Psoas muscle (tissue), 8 donors: Measurements from ENCODE around the gene POFUT2. TPM values are rescaled to one million over a fixed set of nuclear protein-coding genes. Genes with fewer than 3 reads are reported as not detected.

Experiments
- ATAC-seq, 4 donors: fragments of 200-7000 bp; cut with Tn5 transposase; one replicate each; pipeline ENCODE4 v1.9.1; 2020; ENCODE audit warnings: moderate library complexity in 3 of 4, mild to moderate bottlenecking in 2 of 4
- DNase-seq, 2 donors: peaks; one replicate each; pipeline ENCODE4 v3.0.0-alpha.2; 2020
- H3K27ac ChIP-seq: fragments of 200-600 bp; one replicate; pipeline ENCODE4 v1.8.0; 2022
- H3K27me3 ChIP-seq, 3 donors: fragments of 200-600 bp in 1 of 3; one replicate each; pipeline versions ENCODE4 v1.6.1 to v1.8.0; 2013 to 2022; ENCODE audit warnings: low read length in 2 of 3, mild to moderate bottlenecking in 2 of 3, moderate library complexity in 1 of 3; ENCODE audit not compliant: insufficient read depth in 3 of 3
- H3K36me3 ChIP-seq, 2 donors: fragments of 200-600 bp in 1 of 2; one replicate each; pipeline versions ENCODE4 v1.6.1 to v1.8.0; 2013 to 2022; ENCODE audit warnings: low read depth in 1 of 2, mild to moderate bottlenecking in 1 of 2, moderate library complexity in 1 of 2; ENCODE audit not compliant: insufficient read depth in 1 of 2
- H3K4me1 ChIP-seq: fragments of 200-600 bp; one replicate; pipeline ENCODE4 v1.8.0; 2022
- H3K4me3 ChIP-seq: fragments of 200-600 bp; one replicate; pipeline ENCODE4 v1.8.0; 2022; ENCODE audit warnings: mild to moderate bottlenecking
- H3K9me3 ChIP-seq: fragments of 200-600 bp; one replicate; pipeline ENCODE4 v1.8.0; 2022
- CTCF ChIP-seq: fragments of 200-600 bp; IDR thresholded peaks from one replicate; pipeline ENCODE4 v1.8.0; 2022; ENCODE audit warnings: antibody characterized with exemption
- WGBS, 3 donors: extraction: QIAGEN DNeasy Blood & Tissue Kit; methylation state at CpG; one replicate each; pipeline versions ENCODE4 v1.1.6 to v1.1.7; 2013; 5-methylcytosine and 5-hydroxymethylcytosine counted together
- intact Hi-C, 2 donors: fragments of 100-400 bp; cut with DNase I; formaldehyde crosslinking; loops; one replicate each; pipeline versions ENCODE4 v1.11.0 to v1.14.2; 2022
- polyA plus RNA-seq, 3 donors: library from polyadenylated mRNA; stranded (reverse); fragments of 200-250 nt; gene quantifications; one replicate each; pipeline ENCODE4 v1.2.3, GENCODE V29; 2013
- total RNA-seq, 4 donors: library from RNA; stranded (reverse); fragmentation: NEBNext Ultra II Directional in 2 of 4; extraction: Animal tissue kit (Norgen Biotek cat#: 25700) in 2 of 4; gene quantifications; one replicate each; pipeline versions ENCODE4 v1.2.1 to v1.2.4, GENCODE V29; 2021 to 2023
- donor health status: healthy with polysubstance abuse.
- donor health status: DM: no; HTN: no; CAD: no; lungs with moderate emphysema.
- donor health status: Bipolar disorder and iron deficiency.
- donor health status: healthy.
- donor health status: DM: yes; HTN: yes; CAD: no.
- donor health status: DM: no; HTN: no; CAD: no.
- donor health status: DM: no; HTN: no; CAD: no.
- donor health status: DM: yes; HTN: yes; CAD: no.

The POFUT2 gene
- total and polyA plus RNA-seq, 7 donors, result 5.6 to 13.9 (median 10.8) TPM

- TF ChIP-seq CTCF, result no peak
- Histone ChIP-seq H3K27me3 (peaks cover 0 to 10% (median 0%) of the 10 kb centered on the region in 3 donors), H3K27ac (no peak overlapping the region), H3K4me3 (no peak overlapping the region), H3K9me3 (no peaks in the 10 kb centered on the region), H3K4me1 (no peaks in the 10 kb centered on the region), H3K36me3 (peaks cover 0 to 7% of the 10 kb centered on the region in 2 donors)
- WGBS, 3 donors, result 28 to 30% (median 30%) methylated on average over 6 of the region's 6 CpGs
- DNase-seq (peak in 1 of 2 donors; percentile 47), ATAC-seq (peak; percentile 58 to 73 (median 62))
- intact Hi-C loops, result no loop called here
Measured at GRCh38 chr21:45228171-45228641, 59.5 kb downstream of the POFUT2 start.

GRCh38 chr21:45227735-45228134 lies 60.0 kb downstream of the POFUT2 start:
- peak in 2 of 4 donors; percentile 16 to 21 for ATAC-seq
- no peaks in the 10 kb centered on the region for H3K9me3 ChIP-seq
- WGBS, 3 donors, result 39 to 54% (median 49%) methylated on average over 10 of the region's 10 CpGs
- H3K4me1 ChIP-seq, result no peaks in the 10 kb centered on the region
- no peak overlapping the region for H3K4me3 ChIP-seq
- H3K27ac ChIP-seq, result no peak overlapping the region
- H3K27me3 ChIP-seq, result peaks cover 0 to 10% (median 0%) of the 10 kb centered on the region in 3 donors
- TF ChIP-seq CTCF, result no peak
- peaks cover 0 to 12% of the 10 kb centered on the region in 2 donors for H3K36me3 ChIP-seq
- intact Hi-C loops, result no loop called here
- DNase-seq, result no peak

GRCh38 chr21:45226540-45227326 lies 61.0 kb downstream of the POFUT2 start:
- 44 to 55% (median 48%) methylated on average over 15 of the region's 15 CpGs for WGBS, 3 donors
- ATAC-seq, result peak in 2 of 4 donors; percentile 11 to 27

GRCh38 chr21:45225741-45226327 lies 61.9 kb downstream of the POFUT2 start:
- H3K27ac ChIP-seq, result no peak overlapping the region
- TF ChIP-seq CTCF, result no peak
- no peak overlapping the region for H3K4me3 ChIP-seq
- no peaks in the 10 kb centered on the region for H3K4me1 ChIP-seq
- no peak for ATAC-seq
- WGBS, 3 donors, result 66 to 76% (median 70%) methylated on average over 16 of the region's 16 CpGs
- intact Hi-C loops, result no loop called here
- no peaks in the 10 kb centered on the region for H3K9me3 ChIP-seq
- H3K27me3 ChIP-seq, result no peaks in the 10 kb centered on the region
- no peak for DNase-seq
- peaks cover 3 to 31% of the 10 kb centered on the region in 2 donors for H3K36me3 ChIP-seq

More at GRCh38 chr21:45226540-45227326, 61.0 kb downstream of the POFUT2 start:
- no peak for TF ChIP-seq CTCF
- Histone ChIP-seq H3K9me3 (no peaks in the 10 kb centered on the region), H3K4me3 (no peak overlapping the region), H3K4me1 (no peaks in the 10 kb centered on the region), H3K27me3 (peaks cover 0 to under 1% (median 0%) of the 10 kb centered on the region in 3 donors), H3K27ac (no peak overlapping the region), H3K36me3 (peaks cover 0 to 22% of the 10 kb centered on the region in 2 donors)
- intact Hi-C loops, result no loop called here
- DNase-seq, result no peak
